OCI-LY1 (cell line): ENCODE results near the gene NAV2.

ENCODE experiments used
- EZH2 ChIP-seq: fragments of 200-600 bp; sonication (generic), shearing (Covaris generic); IDR thresholded peaks from 2 replicates; pipeline ENCODE4 v1.8.0; 2017; ENCODE audit warnings: borderline replicate concordance, mixed run types, mild to moderate bottlenecking, antibody characterized with exemption, low read length, moderate library complexity, mixed read lengths
- TF ChIP-seq, protein P1 (sequence below): fragments of 200-600 bp; sonication (generic), shearing (Covaris generic); IDR thresholded peaks from 2 replicates; pipeline ENCODE4 v1.5.1; 2017; ENCODE audit warnings: mild to moderate bottlenecking, antibody characterized with exemption, low read length, moderate library complexity, mixed read lengths

DNA sequence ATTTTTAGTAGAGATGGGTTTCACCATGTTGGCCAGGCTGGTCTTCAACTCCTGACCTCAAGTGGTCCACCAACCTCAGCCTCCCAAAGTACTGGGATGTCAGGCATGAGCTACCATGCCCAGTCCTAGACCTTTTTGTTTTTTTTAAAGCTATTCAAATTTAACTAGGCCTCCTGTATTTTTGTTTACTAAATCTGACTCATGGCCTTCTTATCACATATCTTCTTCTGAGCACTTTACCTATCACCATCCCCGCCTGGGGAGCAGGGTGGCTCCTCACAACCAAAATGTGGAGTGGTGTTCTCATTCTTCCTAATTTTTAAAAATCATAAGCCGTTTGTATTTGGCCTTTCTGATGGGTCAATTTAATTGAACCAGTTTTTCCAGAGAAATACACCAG, 355.0 kb downstream of the NAV2 start:
- TF ChIP-seq, protein P1, sequence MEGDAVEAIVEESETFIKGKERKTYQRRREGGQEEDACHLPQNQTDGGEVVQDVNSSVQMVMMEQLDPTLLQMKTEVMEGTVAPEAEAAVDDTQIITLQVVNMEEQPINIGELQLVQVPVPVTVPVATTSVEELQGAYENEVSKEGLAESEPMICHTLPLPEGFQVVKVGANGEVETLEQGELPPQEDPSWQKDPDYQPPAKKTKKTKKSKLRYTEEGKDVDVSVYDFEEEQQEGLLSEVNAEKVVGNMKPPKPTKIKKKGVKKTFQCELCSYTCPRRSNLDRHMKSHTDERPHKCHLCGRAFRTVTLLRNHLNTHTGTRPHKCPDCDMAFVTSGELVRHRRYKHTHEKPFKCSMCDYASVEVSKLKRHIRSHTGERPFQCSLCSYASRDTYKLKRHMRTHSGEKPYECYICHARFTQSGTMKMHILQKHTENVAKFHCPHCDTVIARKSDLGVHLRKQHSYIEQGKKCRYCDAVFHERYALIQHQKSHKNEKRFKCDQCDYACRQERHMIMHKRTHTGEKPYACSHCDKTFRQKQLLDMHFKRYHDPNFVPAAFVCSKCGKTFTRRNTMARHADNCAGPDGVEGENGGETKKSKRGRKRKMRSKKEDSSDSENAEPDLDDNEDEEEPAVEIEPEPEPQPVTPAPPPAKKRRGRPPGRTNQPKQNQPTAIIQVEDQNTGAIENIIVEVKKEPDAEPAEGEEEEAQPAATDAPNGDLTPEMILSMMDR: no peak
- TF ChIP-seq EZH2: no peak
